IPS DF 19.7 (cell line): ENCODE measurements around the gene OR4C3.
"Not testable (repeated sequence)": the region's sequence is repeated elsewhere in the genome, so short reads cannot be mapped to it uniquely, and the experiment has no call there.

Experiments
- DNase-seq: peaks from one replicate; pipeline ENCODE4 v3.0.0-alpha.2; 2013; ENCODE audit warnings: low read depth, low spot score

OR4C3 gene

GRCh38 chr11:48324620-48325019, at the start of gene OR4C3:
Gene OR4C3, plus strand, starts transcription at chr11:48324920. Its CDS starts 102 bp downstream, at chr11:48325022.
- not testable (repeated sequence) for DNase-seq

GRCh38 chr11:48305923-48306322, 18.8 kb upstream of the OR4C3 start, which contains the start of gene OR4S1:
Gene OR4S1, plus strand, starts transcription at chr11:48306223. Its CDS starts 0 bp downstream, at chr11:48306223.
- no peak for DNase-seq

DNA sequence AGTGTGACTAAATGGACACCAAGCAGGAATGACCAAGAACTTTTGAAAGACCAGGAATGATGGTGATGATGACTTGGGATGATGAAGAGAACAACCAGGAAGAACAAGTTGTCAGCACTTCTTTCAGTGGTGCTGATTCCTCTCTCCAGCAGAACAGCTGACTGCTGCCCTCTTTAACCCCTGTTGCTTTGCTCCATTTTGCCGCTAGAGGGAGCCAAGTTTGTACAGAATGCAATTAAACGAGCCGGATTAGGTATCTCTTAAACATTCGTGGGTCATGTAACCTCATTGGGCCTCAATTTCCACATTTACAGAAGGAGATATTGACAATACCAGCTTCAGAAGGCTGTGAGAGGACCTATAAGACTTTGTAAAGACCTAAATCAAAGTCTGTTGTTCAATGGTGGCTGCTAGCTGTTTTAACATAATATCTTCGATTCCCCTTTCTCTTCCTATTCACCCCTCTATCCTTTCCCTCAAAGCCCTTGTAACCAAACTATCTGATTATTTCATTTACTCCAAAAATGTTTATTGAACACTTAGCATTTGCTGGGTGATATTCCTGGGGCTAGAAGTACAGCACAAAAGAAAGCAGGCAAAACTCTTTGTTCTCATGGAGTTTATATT, 16.8 kb upstream of the OR4C3 start:
- DNase-seq, result no peak

- DNase-seq, result not testable (repeated sequence)
Observed at GRCh38 chr11:48313590-48313989, 11.1 kb upstream of the OR4C3 start.

DNA sequence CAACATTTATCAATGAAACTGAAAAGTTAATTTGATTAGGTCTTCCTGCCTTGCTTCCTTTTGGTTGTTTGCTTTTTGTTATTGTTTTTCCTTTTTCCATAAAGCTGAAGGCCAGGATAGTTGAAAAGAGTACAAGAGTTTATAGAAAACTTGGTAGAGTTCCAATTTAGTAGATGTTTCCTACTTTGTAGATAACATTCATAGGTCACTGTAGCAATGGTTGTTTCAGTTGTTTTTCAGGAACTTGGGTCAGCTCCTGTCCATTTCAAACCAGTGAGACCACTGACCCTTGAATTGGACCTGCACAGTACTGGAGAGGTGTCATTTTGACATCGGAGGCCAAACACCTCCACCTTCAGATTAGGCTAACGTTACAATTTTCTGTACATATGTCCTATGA, 4.9 kb upstream of the OR4C3 start:
- not testable (repeated sequence) for DNase-seq

GRCh38 chr11:48341466-48341865, 16.7 kb downstream of the OR4C3 start:
- no peak for DNase-seq

- DNase-seq, result not testable (repeated sequence)
Observed at GRCh38 chr11:48342505-48342904, 17.8 kb downstream of the OR4C3 start.

- DNase-seq, result not testable (repeated sequence)
Observed at GRCh38 chr11:48346286-48346685, 21.6 kb downstream of the OR4C3 start.

GRCh38 chr11:48354013-48354412, 29.3 kb downstream of the OR4C3 start:
- no peak for DNase-seq

- DNase-seq, result no peak
Observed at GRCh38 chr11:48354677-48355076, 30.0 kb downstream of the OR4C3 start.

DNA sequence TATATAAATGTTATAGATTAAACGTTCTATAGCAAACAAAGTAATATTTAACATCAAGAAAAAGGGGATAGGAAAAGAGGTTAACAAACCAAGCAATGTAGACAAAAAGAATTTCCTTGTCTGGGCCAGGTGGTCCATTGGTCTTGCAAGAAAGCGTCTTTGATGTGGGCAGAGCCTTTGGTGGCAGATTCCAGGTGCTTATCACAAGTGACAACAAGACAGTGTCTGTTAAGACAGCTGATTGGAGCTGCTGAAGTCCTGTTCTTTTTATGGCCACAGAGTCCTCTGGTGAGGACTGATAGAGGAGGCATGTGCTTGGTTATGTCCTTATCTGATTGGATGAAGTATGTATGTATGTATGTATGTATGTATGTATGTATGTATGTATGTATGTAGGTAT, 36.6 kb downstream of the OR4C3 start:
- not testable (repeated sequence) for DNase-seq

DNA sequence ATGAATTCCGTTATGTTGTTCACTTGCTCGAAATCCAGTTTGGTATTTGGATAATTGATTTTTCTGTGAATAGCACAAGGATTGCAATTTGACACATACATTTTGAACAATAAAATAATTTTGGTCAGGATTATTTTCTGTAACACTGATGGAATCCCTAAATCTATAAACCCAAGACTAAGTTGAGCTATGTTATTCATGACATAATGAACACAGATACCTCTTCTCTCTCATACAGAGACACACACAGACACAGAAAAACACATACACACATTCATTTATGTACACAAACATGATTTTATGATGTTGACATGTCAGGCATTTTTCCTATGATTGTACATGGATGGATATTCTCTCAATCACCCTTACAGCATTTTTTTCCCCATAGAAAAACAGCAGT, 41.6 kb downstream of the OR4C3 start, which contains the start of gene OR4C5:
TSS of gene OR4C5 (minus strand) at position 101 of the 400 bp plus-strand sequence. CDS start at position 101, 0 bp downstream.
- DNase-seq, result no peak
